Jurkat, Clone E6-1 (cell line): ENCODE measurements around the gene GDF11.
A peak's percentile ranks its signal among the peaks of the same experiment; 100 is the strongest.
"Not testable (repeated sequence)": the region's sequence is repeated elsewhere in the genome, so short reads cannot be mapped to it uniquely, and the experiment has no call there.

Experiments used
- DNase-seq: peaks from one replicate; pipeline ENCODE4 v3.0.0-alpha.2; 2011; ENCODE audit warnings: low read depth, low spot score
- H3K4me3 ChIP-seq: 2 replicates; pipeline ENCODE4 v1.5.1; 2011; ENCODE audit warnings: mild to moderate bottlenecking, low read length, control low read depth, moderate library complexity

Gene GDF11

GRCh38 chr12:55734595-55734994, 8.3 kb upstream of the GDF11 start:
- H3K4me3 ChIP-seq: no peak overlapping the region
- no peak for DNase-seq

- H3K4me3 ChIP-seq: no peak overlapping the region
- no peak for DNase-seq
These were observed 6.8 kb upstream of the GDF11 start for GRCh38 chr12:55736076-55736475.

GRCh38 chr12:55736780-55737580, 5.9 kb upstream of the GDF11 start:
- H3K4me3 ChIP-seq: 0 out of 2 replicates have a peak overlapping the region, but pooled peaks have one; percentile 73
- DNase-seq: no peak

DNA sequence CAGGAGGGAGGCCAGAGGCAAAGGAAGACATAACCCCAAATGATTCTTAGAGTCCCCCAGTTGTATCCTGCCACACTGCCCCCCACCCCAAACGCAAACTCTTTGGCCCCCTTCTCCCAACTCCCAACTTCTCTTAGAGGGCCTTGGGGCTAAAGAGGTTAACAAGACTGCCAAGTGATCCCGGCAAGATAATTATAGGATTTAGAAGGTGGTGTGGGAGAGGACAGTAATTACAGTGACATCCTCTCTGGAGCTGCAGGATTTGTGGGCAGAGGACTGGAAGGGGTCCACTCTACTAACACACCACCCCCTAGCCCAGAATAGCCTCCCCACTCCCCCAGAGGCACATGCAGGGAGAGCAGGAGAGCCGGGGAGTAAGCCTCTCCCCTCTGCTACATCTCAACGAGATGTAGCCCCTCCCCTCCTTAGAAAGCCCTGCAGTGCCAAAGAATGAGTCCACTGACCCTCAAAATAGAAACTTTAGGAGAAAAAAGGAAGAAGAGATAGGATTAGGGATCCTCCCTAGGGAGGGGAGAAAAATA, 5.3 kb upstream of the GDF11 start:
- no peak for DNase-seq
- peak overlapping the region; percentile 73 for H3K4me3 ChIP-seq

GRCh38 chr12:55738123-55739024, 4.5 kb upstream of the GDF11 start:
- H3K4me3 ChIP-seq: peak overlapping the region; percentile 73
- peak; percentile 97 for DNase-seq

DNA sequence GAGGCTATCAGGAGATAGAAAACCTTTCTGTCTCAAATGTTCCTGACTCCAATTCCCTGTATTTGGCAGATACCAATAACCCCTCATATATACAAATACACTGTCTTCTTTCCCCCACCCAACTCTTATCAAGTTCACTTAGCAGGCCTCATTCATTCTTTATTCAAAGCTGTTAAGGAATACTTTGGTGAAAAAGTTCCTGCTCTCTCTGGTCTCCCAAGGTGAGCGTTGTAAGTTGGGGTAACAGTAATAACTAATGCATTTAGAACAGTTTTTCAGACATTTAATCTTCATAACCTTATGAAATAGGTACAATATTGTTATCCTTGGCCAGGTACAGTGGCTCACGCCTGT, 3.9 kb upstream of the GDF11 start:
- DNase-seq: no peak
- H3K4me3 ChIP-seq: peak overlapping the region; percentile 73

DNA sequence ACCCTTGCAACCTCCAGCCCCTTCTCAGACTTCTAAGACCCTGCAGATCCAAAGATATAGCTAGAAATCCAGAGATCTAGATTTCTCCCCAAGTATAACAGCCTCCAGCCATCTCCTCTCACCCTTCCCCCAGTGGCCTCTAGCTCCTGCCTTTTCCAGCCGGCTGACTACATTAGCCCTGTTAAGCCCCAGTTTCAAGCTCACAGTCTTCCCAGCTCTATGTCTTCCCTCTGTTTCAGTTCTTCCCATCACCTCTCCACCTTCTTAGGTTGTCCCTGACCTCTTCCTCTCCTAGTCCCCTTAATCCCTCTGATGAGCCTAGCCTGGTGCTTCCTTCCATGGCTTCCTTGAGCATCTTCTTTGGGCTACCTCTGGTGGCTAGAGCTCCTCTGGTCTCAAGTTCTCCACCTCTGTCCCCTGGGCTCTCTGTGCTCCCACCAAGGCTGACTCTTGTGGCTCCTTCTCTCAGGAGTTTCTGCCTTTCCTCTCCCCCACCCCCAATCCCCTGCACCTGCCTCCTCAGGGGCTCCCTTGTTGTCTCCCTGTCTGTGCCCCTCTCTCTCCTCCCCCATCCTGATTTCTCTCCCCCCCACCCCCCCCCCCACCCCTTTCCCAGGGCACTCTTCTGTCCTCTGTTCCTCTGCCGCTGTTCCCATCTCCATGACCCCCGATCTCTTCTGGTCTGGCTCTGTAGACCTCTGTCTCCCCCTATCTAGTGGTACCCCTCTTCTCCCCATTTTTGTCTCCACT, 816 bp upstream of the GDF11 start:
- H3K4me3 ChIP-seq: peak overlapping the region; percentile 51
- DNase-seq: no peak

DNA sequence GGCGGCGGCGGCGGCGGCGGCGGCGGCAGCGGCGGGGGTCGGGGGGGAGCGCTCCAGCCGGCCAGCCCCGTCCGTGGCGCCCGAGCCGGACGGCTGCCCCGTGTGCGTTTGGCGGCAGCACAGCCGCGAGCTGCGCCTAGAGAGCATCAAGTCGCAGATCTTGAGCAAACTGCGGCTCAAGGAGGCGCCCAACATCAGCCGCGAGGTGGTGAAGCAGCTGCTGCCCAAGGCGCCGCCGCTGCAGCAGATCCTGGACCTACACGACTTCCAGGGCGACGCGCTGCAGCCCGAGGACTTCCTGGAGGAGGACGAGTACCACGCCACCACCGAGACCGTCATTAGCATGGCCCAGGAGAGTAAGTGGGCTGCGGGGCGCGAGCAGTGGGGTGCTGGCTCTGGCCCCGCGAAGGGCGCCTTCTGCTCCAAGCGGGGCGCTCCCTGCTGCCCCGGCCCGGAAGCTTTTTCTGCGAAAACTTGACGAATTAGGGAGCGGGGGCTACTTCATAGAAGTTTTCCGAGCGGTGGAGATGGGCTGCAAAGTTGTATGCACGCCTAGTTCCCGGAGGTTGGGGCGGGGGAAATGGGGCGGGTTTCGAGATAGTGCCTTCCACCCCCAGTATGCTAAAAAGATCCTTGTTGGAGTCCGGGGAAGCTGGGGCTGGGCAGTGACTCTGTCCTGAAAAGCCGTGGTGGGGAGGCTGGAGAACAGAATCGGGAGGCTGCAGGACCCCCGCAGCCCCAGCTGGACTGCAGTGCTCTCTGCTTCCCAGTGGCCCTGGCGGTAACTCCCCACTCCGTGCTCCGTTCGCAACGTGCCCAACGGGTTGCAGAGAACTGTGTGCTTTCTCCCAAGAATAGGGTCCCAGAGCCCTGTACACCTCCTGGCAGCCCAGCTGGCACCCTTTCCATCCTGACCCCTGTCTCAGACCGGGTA, 751 bp downstream of the GDF11 start:
- H3K4me3 ChIP-seq: peak overlapping the region; percentile 77

DNA sequence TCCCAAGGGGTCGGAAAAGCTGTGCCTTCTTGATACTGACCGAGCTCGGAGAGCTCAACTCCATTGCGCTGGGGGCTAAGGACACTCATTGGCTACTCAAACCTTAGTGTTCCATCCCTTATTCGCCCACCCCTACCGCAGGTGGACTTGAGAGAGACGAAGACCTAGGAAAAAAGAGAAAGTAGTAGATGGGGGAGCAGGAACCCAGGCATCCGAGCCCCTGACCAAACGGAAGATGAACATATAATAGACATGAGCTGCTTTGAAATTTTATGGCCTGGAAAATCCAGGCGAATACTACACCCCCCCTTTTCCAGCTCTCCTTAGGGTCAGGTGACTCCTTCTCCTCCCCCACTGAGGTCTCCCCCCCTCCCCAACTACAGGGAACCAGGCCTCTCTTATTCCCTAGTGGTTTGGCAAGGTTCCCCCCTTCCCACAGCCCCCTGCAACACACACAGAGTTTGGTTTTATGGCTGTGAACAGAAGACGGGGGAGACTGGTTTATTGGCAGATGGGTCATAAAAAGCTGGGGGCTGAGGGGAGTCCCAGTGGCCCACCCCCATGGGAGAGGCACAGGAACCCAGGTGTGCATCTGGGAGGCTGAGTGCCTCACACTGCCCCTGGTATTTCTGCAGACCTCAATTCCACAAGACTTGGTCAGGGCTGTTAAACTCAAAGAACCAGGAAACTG, 1.6 kb downstream of the GDF11 start:
- peak overlapping the region; percentile 77 for H3K4me3 ChIP-seq
- DNase-seq: no peak

More for the DNA sequence above, 751 bp downstream of the GDF11 start:
- DNase-seq: no peak

DNA sequence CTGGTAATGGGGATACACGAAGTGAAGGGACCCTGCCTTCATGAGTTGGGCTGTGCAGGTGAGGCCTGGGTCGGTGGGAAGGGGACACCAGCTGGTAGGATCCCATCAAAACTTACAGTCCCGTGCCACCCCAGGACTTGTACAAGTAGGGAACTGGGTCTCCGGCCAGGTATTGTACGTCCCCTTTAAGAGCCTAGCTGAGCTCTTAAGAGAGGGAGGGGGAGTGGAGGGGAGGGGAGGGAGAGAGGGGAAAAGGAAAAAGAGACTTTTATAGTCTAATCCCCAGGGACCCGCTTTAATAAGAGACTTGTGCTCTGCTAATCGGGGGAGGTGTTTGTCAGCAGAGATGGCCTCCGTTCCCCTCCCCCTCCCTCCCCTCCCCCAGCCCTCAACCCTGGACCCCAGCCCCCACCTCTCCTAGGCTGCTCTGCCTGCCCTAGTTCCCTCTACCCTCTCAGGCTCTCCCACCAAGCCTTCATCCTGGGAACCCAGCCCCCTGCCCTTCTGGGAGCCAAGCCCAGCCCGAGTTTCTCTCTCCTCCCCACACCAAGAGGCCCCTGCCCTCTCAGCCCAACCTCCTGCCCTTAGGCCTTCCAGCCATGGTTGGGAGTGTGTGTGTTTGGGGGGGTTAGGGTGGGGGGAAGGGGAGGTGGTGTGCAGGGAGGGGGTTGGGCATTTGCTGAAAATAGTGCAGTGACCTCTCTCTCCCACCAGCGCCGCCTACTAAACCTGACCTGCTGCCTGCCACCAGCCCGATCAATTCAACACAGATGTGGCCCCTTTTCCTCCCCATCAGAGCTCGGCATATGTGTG, 2.6 kb downstream of the GDF11 start:
- no peak for DNase-seq
- no peak overlapping the region for H3K4me3 ChIP-seq

- no peak for DNase-seq
- no peak overlapping the region for H3K4me3 ChIP-seq
These were observed 3.4 kb downstream of the GDF11 start for GRCh38 chr12:55746174-55746912.

DNA sequence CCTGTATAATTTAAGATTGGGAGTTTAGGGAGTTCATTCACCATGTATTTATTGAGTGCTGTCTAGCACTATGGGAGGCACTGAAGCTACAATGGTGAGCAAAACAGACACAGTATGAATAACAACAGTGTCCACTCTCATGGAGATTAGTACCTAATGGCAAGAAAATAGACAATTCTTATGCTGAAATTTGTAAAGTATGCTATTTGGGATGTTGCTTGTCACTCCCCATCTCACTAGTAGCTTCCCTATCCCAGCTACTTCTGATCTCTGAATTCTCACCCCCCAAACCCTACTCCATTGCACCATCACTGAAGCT, 4.0 kb downstream of the GDF11 start:
- H3K4me3 ChIP-seq: no peak overlapping the region

GRCh38 chr12:55748230-55748993, 5.5 kb downstream of the GDF11 start:
- no peak for DNase-seq
- H3K4me3 ChIP-seq: no peak overlapping the region

More for the DNA sequence above, 4.0 kb downstream of the GDF11 start:
- DNase-seq: no peak

DNA sequence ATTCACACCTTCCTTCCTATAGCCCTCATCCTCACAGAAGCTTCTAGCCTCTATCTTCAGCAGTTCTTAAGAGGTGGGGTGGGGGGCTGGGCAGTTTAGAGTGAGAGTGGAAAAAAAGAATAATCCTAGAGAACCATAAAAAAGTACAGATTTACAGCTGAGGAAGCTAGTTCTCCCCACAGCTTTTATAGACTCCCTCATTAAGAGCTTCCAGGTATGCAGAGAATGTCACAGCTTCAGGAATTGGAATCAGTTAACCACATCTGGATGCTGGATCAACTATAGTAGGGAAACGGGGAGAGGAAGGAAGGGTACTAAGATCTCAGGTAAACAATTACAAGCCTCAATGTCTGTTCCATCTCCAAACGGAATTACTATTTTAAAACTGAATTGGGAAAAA, 12.3 kb downstream of the GDF11 start:
- DNase-seq: no peak
- no peak overlapping the region for H3K4me3 ChIP-seq

GRCh38 chr12:55757701-55758100, 14.8 kb downstream of the GDF11 start:
- no peak for DNase-seq
- H3K4me3 ChIP-seq: no peak overlapping the region

DNA sequence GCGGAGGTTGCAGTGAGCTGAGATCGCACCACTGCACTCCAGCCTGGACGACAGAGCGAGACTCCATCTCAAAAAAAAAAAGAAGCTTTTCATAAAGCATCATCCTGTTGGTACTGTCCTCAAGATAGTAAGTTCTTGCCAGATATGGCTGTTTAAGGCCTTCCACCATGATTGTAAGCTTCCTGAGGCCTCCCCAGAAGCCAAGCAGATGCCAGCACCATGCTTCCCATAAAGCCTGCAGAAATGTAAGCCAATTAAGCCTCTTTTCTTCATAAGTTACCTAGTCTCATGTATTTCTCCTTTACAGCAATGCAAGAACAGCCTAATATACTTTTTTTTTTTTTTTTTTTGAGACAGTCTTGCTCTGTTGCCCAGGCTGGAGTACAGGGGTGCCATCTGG, 15.7 kb downstream of the GDF11 start:
- DNase-seq: not testable (repeated sequence)

More for the DNA sequence above, 15.7 kb downstream of the GDF11 start:
- not testable (repeated sequence) for H3K4me3 ChIP-seq
